ENCODE measurements around the gene SIPA1. TPM values are rescaled to one million over a fixed set of nuclear protein-coding genes. Genes with fewer than 3 reads are reported as not detected.

SIPA1 gene
- total and polyA plus RNA-seq, 9 of the 15 experiments (the other 6 are each of a cell fraction or from before 2014, with no cell fraction given) = 0.25 to 85.8 (median 16.8) TPM

DNA sequence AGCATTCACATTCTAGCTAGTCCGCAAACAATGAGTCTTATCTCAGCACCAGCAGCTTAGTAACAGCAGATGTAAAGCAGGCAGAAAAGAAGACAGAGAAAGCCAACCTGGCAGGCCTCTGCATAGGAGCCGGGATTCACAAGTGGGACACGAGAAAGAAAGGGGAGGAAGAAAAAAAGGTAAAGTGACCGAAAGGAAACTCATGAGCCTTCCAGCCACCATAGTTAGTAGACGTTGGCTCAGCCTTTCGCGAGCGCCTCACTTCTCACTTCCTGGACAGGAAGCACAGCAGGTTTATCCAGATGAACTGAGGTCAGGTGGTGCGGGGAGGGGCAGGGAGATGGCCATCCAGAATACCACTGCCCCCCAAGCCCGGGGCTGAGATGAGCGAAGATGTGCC, 54.5 kb downstream of the SIPA1 start (continued):
- TF ChIP-seq, protein P1, sequence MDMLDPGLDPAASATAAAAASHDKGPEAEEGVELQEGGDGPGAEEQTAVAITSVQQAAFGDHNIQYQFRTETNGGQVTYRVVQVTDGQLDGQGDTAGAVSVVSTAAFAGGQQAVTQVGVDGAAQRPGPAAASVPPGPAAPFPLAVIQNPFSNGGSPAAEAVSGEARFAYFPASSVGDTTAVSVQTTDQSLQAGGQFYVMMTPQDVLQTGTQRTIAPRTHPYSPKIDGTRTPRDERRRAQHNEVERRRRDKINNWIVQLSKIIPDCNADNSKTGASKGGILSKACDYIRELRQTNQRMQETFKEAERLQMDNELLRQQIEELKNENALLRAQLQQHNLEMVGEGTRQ (CRISPR knock-in tag; IDR thresholded peaks at IDR 0.05) = peak; percentile 72
- TF ChIP-seq CCAR2 (IDR thresholded peaks at IDR 0.05; ENCODE audit: low read depth, low read length) = no peak
- TF ChIP-seq NEUROD1 (IDR thresholded peaks at IDR 0.05; ENCODE audit: borderline replicate concordance, low read depth, low read length, partially characterized antibody) = no peak
- no peak for TF ChIP-seq STAG1 (CRISPR knock-in tag; IDR thresholded peaks at IDR 0.05; ENCODE audit: borderline replicate concordance)
- TF ChIP-seq PCBP2 (IDR thresholded peaks at IDR 0.05; ENCODE audit: low read depth, low read length, poor library complexity, severe bottlenecking) = no peak
- TF ChIP-seq SMARCE1 (IDR thresholded peaks at IDR 0.05) = peak; percentile 43; the same call in 1 of the 2 replicates
- no peak for TF ChIP-seq MBD2 (IDR thresholded peaks at IDR 0.05; ENCODE audit: borderline replicate concordance, low read depth)
- TF ChIP-seq ZFP1 (CRISPR knock-in tag; IDR thresholded peaks at IDR 0.05) = no peak
- TF ChIP-seq ZBTB17 (CRISPR knock-in tag; IDR thresholded peaks at IDR 0.05) = no peak
- no peak for TF ChIP-seq MTF1 (CRISPR knock-in tag; IDR thresholded peaks at IDR 0.05; ENCODE audit: borderline replicate concordance)
- TF ChIP-seq PML (IDR thresholded peaks at IDR 0.05; ENCODE audit: low read length) = no peak
- TF ChIP-seq TEAD4 (IDR thresholded peaks at IDR 0.05; ENCODE audit: low read length) = no peak
- TF ChIP-seq TEAD4 (CRISPR knock-in tag; IDR thresholded peaks at IDR 0.05; ENCODE audit: borderline replicate concordance) = no peak
- no peak for TF ChIP-seq XRCC4 (IDR thresholded peaks at IDR 0.05; ENCODE audit: extremely low read depth, insufficient read depth, insufficient read length)
- no peak for TF ChIP-seq MAFF (IDR thresholded peaks at IDR 0.05; ENCODE audit: low read length)
- TF ChIP-seq MTA3 (IDR thresholded peaks at IDR 0.05; ENCODE audit: borderline replicate concordance) = 0 out of 2 replicates have a peak, but pooled peaks have one; percentile 39
- TF ChIP-seq ZNF445 (CRISPR knock-in tag; IDR thresholded peaks at IDR 0.05; ENCODE audit: low read depth) = no peak
- TF ChIP-seq SMARCB1 (IDR thresholded peaks at IDR 0.05; ENCODE audit: insufficient read length, low read depth) = no peak
- TF ChIP-seq CREB1 (IDR thresholded peaks at IDR 0.05) = no peak
- TF ChIP-seq CREB1 (CRISPR knock-in tag; IDR thresholded peaks at IDR 0.05) = no peak
- TF ChIP-seq NFATC3 (IDR thresholded peaks at IDR 0.05) = no peak
- TF ChIP-seq ZNF282 (CRISPR knock-in tag; IDR thresholded peaks at IDR 0.05) = no peak
- no peak for TF ChIP-seq LARP7 (IDR thresholded peaks at IDR 0.05)
- TF ChIP-seq NR4A1 (CRISPR knock-in tag; IDR thresholded peaks at IDR 0.05) = no peak
- 0 out of 2 replicates have a peak, but pooled peaks have one; percentile 41 for TF ChIP-seq NR4A1 (tag; IDR thresholded peaks at IDR 0.05)
- TF ChIP-seq XRCC5 (IDR thresholded peaks at IDR 0.05; ENCODE audit: low read depth, low read length) = no peak
- TF ChIP-seq NR2C1 (IDR thresholded peaks at IDR 0.05) = no peak
- TF ChIP-seq NR2C1 (tag; IDR thresholded peaks at IDR 0.05) = peak; percentile 54; the same call in 1 of the 2 replicates
- TF ChIP-seq TBP (optimal IDR thresholded peaks at IDR 0.05; ENCODE audit: low read depth, low read length) = peak; percentile 22
- TF ChIP-seq MYC (IDR thresholded peaks at IDR 0.05; ENCODE audit: low read depth, low read length) = peak; percentile 14; the same call in 1 of the 2 replicates
- TF ChIP-seq MYC (CRISPR knock-in tag; IDR thresholded peaks at IDR 0.05; ENCODE audit: borderline replicate concordance, low read depth) = no peak
- TF ChIP-seq, protein P2, sequence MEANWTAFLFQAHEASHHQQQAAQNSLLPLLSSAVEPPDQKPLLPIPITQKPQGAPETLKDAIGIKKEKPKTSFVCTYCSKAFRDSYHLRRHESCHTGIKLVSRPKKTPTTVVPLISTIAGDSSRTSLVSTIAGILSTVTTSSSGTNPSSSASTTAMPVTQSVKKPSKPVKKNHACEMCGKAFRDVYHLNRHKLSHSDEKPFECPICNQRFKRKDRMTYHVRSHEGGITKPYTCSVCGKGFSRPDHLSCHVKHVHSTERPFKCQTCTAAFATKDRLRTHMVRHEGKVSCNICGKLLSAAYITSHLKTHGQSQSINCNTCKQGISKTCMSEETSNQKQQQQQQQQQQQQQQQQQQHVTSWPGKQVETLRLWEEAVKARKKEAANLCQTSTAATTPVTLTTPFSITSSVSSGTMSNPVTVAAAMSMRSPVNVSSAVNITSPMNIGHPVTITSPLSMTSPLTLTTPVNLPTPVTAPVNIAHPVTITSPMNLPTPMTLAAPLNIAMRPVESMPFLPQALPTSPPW (CRISPR knock-in tag; IDR thresholded peaks at IDR 0.05) = 0 out of 2 replicates have a peak, but pooled peaks have one; percentile 31
